Endothelial cell of umbilical vein (primary cell): ENCODE data around the gene USF3.

Experiments used
- CTCF ChIP-seq, 2 donors: IDR thresholded peaks; 1 replicate in 1 of 2; 2 replicates in 1 of 2; pipeline ENCODE4 v1.5.1; 2011; ENCODE audit warnings: low read length in 2 of 2, mild to moderate bottlenecking in 2 of 2, moderate library complexity in 2 of 2, control low read depth in 1 of 2, inconsistent platforms in 1 of 2, low read depth in 1 of 2; ENCODE audit not compliant: insufficient read depth in 1 of 2; ENCODE audit errors: extremely low read depth in 1 of 2
- POLR2A ChIP-seq: IDR thresholded peaks from 2 replicates; pipeline ENCODE4 v1.6.1; 2012; ENCODE audit warnings: low read depth, mild to moderate bottlenecking, control low read depth, low read length

DNA sequence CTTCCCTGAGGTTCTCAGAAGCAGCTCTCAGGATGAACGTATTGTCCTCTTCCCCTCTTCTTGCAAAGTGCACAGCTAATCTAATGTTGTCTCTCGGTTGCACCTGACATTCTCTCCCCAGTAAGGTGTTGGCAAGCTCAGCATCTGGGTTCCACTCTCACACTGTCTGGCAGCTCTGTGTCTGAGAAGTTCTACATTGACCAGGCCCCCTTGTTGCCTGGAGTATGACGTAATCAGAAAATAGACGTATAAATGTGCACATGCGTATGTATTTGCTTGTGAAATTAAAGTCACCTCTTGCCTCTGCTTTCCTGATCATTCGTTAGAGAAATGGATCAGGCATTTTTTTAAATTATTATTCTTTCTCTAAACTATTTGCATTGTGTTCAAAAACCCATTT lies 67.7 kb downstream of the USF3 start:
- TF ChIP-seq CTCF (IDR thresholded peaks at IDR 0.05; ENCODE audit: extremely low read depth in 1 of 2, insufficient read depth in 1 of 2, low read depth in 1 of 2, low read length in 2 of 2) (no peak), POLR2A (no peak)
